K562 (cell line): Measurements from ENCODE around the gene ARL6IP6. TPM values are rescaled to one million over a fixed set of nuclear protein-coding genes. Genes with fewer than 3 reads are reported as not detected.

ENCODE experiments used
- ATF6 ChIP-seq: sonication (generic); formaldehyde crosslinking; IDR thresholded peaks from 2 replicates; pipeline ENCODE4 v1.4.0; 2020; ENCODE audit warnings: mild to moderate bottlenecking, missing genetic modification reagents
- ELF4 ChIP-seq: fragments of 450-650 bp; formaldehyde crosslinking; IDR thresholded peaks from 2 replicates; pipeline ENCODE4 v1.4.0; 2022; ENCODE audit warnings: missing genetic modification characterization
- KLF13 ChIP-seq: fragments of 450-650 bp; IDR thresholded peaks from 2 replicates; pipeline ENCODE4 v1.6.1; 2016; ENCODE audit warnings: missing genetic modification characterization, low read depth, mild to moderate bottlenecking, missing compliant biosample characterization, moderate library complexity, borderline replicate concordance
- MLX ChIP-seq, 2 experiments: fragments of 450-650 bp in 1 of 2; sonication (generic) in 1 of 2; formaldehyde crosslinking; conservative IDR thresholded peaks; 2 replicates each; pipeline versions ENCODE4 v1.4.0 to v1.8.1; 2020 to 2022; ENCODE audit warnings: mild to moderate bottlenecking in 1 of 2, missing genetic modification reagents in 1 of 2
- POLR3G ChIP-seq: IDR thresholded peaks from 2 replicates; pipeline ENCODE4 v1.6.1; 2011; ENCODE audit not compliant: insufficient read length, insufficient replicate concordance; ENCODE audit errors: extremely low read depth
- ZBTB9 ChIP-seq: fragments of 450-650 bp; formaldehyde crosslinking; IDR thresholded peaks from 2 replicates; pipeline ENCODE4 v1.4.0; 2020; ENCODE audit warnings: mild to moderate bottlenecking, moderate library complexity
- ZNF143 ChIP-seq: sonication (generic); formaldehyde crosslinking; IDR thresholded peaks from 2 replicates; pipeline ENCODE4 v1.9.0; 2022; ENCODE audit warnings: mild to moderate bottlenecking, missing genetic modification reagents
- ZNF561 ChIP-seq: fragments of 450-650 bp; formaldehyde crosslinking; conservative IDR thresholded peaks from 2 replicates; pipeline ENCODE4 v1.4.0; 2020; ENCODE audit warnings: mild to moderate bottlenecking, moderate library complexity
- ZSCAN32 ChIP-seq: fragments of 450-650 bp; formaldehyde crosslinking; IDR thresholded peaks from 2 replicates; pipeline ENCODE4 v1.4.0; 2020; ENCODE audit warnings: mild to moderate bottlenecking, moderate library complexity
- polyA plus RNA-seq, 8 experiments: library from polyadenylated mRNA; depleted of rRNA in 4 of 8; stranded (reverse) in 5 of 8; unstranded in 3 of 8; fragments of >200 nt; fragmentation: Nextera tagmentation in 2 of 8; fragmentation: Illumina TruSeq in 1 of 8; extraction: Ambion mirVana in 2 of 8; extraction: Trizol in 1 of 8; gene quantifications; 2 replicates each; pipeline versions ENCODE4 v1.2.1 to v1.2.3, GENCODE V29; 2011 to 2014; ENCODE audit warnings: inconsistent platforms in 1 of 8, missing spikeins in 1 of 8
- total RNA-seq, 7 experiments: library from RNA; depleted of rRNA in 6 of 7; stranded (reverse); fragments of >200 nt in 6 of 7; fragmentation: Illumina TruSeq in 2 of 7; extraction: Trizol in 2 of 7; gene quantifications; 2 replicates each; pipeline versions ENCODE4 v1.2.1 to v1.2.3, GENCODE V29; 2011 to 2021; ENCODE audit warnings: low replicate concordance in 1 of 7
- TF ChIP-seq, protein P1 (sequence below), 2 experiments: fragments of 450-650 bp in 1 of 2; sonication (generic) in 1 of 2; formaldehyde crosslinking in 1 of 2; IDR thresholded peaks; 2 replicates each; pipeline versions ENCODE4 v1.7.1 to v1.9.0; 2016 to 2022; ENCODE audit warnings: inconsistent platforms in 1 of 2, mild to moderate bottlenecking in 1 of 2, missing genetic modification reagents in 1 of 2

The ARL6IP6 gene
- total and polyA plus RNA-seq, 9 of the 15 experiments (the other 6 are each of a cell fraction or from before 2014, with no cell fraction given), result 19.2 to 98.5 (median 36.2) TPM

- TF ChIP-seq, protein P1, sequence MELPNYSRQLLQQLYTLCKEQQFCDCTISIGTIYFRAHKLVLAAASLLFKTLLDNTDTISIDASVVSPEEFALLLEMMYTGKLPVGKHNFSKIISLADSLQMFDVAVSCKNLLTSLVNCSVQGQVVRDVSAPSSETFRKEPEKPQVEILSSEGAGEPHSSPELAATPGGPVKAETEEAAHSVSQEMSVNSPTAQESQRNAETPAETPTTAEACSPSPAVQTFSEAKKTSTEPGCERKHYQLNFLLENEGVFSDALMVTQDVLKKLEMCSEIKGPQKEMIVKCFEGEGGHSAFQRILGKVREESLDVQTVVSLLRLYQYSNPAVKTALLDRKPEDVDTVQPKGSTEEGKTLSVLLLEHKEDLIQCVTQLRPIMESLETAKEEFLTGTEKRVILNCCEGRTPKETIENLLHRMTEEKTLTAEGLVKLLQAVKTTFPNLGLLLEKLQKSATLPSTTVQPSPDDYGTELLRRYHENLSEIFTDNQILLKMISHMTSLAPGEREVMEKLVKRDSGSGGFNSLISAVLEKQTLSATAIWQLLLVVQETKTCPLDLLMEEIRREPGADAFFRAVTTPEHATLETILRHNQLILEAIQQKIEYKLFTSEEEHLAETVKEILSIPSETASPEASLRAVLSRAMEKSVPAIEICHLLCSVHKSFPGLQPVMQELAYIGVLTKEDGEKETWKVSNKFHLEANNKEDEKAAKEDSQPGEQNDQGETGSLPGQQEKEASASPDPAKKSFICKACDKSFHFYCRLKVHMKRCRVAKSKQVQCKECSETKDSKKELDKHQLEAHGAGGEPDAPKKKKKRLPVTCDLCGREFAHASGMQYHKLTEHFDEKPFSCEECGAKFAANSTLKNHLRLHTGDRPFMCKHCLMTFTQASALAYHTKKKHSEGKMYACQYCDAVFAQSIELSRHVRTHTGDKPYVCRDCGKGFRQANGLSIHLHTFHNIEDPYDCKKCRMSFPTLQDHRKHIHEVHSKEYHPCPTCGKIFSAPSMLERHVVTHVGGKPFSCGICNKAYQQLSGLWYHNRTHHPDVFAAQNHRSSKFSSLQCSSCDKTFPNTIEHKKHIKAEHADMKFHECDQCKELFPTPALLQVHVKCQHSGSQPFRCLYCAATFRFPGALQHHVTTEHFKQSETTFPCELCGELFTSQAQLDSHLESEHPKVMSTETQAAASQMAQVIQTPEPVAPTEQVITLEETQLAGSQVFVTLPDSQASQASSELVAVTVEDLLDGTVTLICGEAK (IDR thresholded peaks at IDR 0.05), result no peak; the same call in 1 of the 2 replicates
- TF ChIP-seq, protein P1 (CRISPR knock-in tag; IDR thresholded peaks at IDR 0.05), result no peak
- TF ChIP-seq ATF6 (CRISPR knock-in tag) (no peak), KLF13 (no peak), POLR3G (no peak), ELF4 (no peak), MLX (CRISPR knock-in tag; conservative IDR thresholded peaks at IDR 0.05) (0 out of 4 replicates have a peak, but pooled peaks of 1 of the 2 experiments have one; percentile 46), ZBTB9 (CRISPR knock-in tag) (peak; percentile 32; the same call in 1 of the 2 replicates), ZSCAN32 (CRISPR knock-in tag) (peak; percentile 58; the same call in 1 of the 2 replicates), ZNF143 (CRISPR knock-in tag) (no peak), ZNF561 (CRISPR knock-in tag) (no peak)
These were observed 968 bp upstream of the ARL6IP6 start, which contains the start of gene PRPF40A (continued) for GRCh38 chr2:152717228-152718075.
